Amygdala (tissue), 56 donors: ENCODE measurements around the gene DIAPH3.
A peak's percentile ranks its signal among the peaks of the same experiment; 100 is the strongest.
"Not testable (repeated sequence)": the region's sequence is repeated elsewhere in the genome, so short reads cannot be mapped to it uniquely, and the experiment has no call there.

Source experiments
- DNase-seq, 56 donors: peaks; one replicate each; lab custom pipeline; 2025; lab: John Stamatoyannopoulos, UW

The DIAPH3 gene

DNA sequence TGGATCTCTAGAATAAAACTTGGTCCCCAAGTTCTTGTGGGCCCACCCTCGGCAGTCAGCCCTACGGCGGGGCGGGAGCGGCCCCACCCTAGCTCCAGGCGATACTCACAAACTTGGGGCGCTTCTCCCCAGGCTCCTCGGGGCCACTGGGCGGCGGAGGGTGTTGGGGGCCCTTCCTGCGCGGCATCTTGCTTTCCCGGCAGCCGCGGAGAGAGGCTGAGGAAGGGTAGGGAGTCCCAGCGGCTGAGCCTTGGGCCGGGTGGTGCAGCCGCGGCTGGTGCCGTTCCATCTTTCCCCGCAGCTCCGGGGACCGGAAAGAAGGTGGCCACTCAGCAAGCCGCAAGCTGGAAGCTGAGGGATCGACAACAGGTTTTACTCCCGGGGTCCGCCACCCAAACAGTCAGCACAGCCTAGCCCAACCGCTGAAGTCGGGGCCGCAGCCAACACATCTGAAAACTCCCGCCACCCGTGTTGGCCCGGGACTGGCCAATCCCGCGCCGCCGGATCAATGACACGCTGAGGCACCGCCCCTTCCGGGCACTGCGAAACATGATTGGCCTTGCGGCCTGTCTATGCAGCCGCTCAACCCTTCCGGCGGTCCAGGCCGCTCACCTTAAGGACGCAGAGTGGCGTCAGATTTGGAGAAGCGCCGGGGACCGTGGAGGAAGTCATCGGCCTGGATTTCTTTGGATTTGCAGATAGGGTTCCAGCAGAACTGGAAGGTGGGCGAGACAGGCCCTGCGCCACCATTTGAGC is at the start of gene DIAPH3:
TSS of gene DIAPH3 (minus strand) at position 451 of the 756 bp plus-strand sequence. CDS start at position 289, 162 bp downstream.
- peak; percentile 50 to 97 (median 91) for DNase-seq

DNA sequence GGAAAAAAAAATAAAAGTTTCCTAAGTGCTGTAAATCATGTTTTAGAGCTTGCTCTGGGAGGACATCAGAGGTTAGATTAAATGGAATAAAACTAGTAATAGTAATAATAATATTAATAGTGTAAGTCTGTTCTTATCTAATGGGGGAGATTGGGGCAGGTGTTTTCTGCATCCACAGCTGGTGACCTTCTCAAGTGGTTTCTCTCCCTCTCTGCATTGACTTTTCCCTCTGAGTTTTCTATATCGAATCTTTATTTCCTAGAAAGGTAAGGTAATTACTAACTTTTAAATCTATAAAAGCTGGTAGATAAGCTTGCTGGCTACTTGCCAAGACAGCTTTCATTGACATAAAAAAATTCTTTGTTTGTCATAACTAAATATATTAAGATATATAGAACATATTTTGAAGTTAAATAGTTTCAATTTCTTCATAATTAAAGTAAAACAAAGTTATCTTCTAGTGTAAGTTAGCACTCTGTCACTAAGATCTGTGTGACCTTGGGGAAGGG is 49.6 kb upstream of the DIAPH3 start:
- no peak for DNase-seq

DNA sequence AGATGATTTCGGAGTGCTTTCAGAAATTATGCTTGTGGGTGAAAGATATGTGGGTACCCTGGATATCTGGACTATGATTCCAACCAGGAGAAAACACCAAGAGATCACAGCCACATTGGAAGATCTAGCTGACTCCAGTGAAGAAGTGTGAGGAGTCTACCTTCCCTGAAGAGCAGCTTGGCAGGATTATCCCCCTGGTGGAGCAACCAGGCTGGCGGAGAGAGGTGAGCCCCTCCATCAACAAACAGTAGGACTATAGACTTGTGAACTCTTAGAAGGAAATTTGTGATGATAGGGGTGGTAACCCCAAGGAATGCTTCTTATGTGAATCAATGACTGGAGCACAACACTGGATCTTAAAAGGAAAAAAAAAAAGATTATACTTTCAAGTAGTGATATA is 47.8 kb upstream of the DIAPH3 start:
- no peak for DNase-seq

GRCh38 chr13:60210510-60211330 is 47.0 kb upstream of the DIAPH3 start:
- DNase-seq = no peak

GRCh38 chr13:60205499-60205898 is 41.8 kb upstream of the DIAPH3 start:
- not testable (repeated sequence) for DNase-seq

DNA sequence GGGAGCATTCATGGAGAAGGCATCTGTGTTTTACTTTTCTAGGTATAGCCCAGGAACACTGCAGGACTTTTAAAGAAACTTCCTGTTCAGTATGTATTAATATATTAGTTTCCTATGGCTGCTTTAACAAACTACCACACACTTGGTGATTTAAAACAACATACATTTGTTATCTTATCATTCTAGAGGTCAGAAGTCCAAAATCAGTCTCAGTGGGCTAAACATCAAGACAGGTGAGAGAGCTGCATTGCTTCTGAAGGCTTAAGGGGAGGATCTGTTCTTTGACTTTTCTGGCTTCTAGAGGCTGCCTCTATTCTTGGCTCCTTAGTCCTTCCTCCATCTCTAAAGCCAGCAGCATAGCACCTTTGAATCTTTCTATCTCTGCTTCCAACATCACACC is 37.6 kb upstream of the DIAPH3 start:
- no peak for DNase-seq

GRCh38 chr13:60195893-60196292 is 32.2 kb upstream of the DIAPH3 start:
- not testable (repeated sequence) for DNase-seq

GRCh38 chr13:60182907-60183306 is 19.2 kb upstream of the DIAPH3 start:
- no peak for DNase-seq

DNA sequence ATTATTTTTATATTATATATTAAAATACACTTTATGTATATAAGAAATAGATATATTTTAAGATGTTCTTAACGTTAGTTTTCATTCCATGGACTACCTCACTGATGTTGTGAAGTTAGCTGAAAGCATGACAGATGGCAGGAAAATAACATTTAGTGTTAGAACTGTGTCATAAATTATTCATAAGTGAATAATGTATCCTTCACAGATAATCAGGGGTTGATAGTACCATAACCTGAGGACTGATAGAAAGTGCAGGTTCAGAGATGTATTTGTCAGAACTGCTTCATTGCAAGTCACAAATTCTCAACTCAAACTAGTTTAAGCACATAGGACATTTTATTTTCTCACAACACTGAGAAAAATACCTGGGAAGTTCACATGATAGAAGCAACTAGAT is 14.6 kb upstream of the DIAPH3 start:
- DNase-seq = no peak

GRCh38 chr13:60175571-60175970 is 11.8 kb upstream of the DIAPH3 start:
- DNase-seq = no peak

- DNase-seq = no peak
These were observed 10.4 kb upstream of the DIAPH3 start for GRCh38 chr13:60174113-60174512.

DNA sequence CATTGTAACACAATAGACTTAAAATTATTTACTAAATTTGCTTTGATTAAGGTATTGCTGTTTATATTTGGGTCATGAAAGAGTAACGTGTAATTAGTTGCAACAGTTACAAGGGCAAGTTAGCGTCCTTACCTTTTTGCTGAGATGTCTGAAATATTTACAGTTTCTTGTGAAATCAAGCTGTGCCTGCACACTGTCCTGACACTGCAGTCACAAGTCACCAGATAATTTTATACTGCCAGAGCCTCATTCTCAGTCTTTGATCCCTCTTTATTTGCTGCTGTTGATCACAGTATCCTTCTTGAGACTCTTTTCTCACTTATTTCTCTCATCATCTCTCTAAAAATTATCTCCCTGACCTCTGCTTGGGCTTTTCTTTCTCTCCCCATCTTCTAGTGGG is 8.4 kb upstream of the DIAPH3 start:
- DNase-seq = no peak

DNA sequence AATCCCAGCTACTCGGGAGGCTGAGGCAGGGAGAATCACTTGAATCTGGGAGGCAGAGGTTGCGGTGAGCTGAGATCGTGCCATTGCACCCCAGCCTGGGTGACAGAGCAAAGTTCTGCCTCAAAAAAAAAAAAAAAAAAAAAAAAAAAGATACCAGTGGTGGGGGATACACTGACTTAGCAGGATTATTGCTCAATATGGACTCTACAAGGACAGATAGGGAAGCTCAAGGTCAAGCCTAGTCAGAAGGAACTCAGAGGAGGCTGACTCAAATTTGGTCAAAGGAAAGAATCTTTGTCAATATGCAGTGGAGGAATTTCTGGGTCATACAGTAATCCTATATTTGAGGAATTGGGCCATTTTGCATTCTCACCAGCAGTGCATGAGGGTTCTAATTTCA is 6.7 kb upstream of the DIAPH3 start:
- DNase-seq = no peak

DNA sequence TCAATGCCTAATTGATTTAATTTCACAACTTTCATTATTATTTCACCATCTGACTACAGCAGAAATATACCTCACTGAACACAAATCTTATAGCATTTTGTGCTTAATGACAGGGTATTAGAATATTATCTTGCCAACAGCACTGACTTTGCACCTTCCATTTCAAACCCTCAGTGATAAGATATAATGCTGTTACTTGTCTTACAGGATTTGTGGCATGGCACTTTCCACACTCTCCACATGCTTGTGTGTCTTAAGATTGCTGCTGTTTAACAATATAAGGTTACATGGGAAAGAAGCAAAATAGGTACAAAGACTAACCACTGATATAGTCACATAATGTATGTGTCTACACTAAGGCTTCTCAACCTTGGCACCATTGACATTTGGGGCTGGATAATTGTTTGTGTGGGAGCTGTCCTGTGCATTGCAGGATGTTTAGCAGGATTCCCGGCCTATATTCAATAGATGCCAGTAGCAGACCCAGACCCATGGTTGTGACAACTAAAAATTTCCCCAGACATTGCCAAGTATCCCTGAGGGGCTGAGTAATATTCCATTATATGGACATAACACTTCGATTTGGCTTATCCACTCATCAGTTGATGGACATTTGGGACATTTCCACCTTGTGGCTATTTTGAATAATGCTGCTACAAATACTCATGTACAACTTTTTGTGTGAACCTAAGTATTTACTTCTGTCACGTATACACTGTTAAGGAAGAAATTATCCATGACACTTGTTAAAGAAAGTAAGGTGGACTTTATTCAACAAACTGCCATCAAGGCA is 5.7 kb upstream of the DIAPH3 start:
- no peak for DNase-seq

DNA sequence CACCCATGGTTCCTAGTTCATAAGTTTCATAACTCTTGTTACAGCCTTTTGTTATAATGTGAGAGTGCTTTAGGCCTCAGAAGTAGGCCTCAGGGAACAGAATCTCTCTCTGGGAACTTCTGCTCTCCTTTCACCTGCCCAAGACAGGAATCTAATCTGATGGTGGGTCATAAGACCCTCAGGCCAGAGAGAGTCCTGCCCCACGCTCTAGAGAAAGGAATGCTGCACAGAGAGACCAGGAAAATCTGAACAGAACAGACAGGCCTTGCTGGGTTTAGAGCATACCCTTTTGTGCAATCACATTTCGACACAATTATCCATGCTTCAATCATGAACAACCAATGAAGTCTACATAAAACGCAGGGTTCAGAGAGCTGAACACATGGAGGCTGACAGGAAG is 3.4 kb upstream of the DIAPH3 start:
- DNase-seq = no peak

DNA sequence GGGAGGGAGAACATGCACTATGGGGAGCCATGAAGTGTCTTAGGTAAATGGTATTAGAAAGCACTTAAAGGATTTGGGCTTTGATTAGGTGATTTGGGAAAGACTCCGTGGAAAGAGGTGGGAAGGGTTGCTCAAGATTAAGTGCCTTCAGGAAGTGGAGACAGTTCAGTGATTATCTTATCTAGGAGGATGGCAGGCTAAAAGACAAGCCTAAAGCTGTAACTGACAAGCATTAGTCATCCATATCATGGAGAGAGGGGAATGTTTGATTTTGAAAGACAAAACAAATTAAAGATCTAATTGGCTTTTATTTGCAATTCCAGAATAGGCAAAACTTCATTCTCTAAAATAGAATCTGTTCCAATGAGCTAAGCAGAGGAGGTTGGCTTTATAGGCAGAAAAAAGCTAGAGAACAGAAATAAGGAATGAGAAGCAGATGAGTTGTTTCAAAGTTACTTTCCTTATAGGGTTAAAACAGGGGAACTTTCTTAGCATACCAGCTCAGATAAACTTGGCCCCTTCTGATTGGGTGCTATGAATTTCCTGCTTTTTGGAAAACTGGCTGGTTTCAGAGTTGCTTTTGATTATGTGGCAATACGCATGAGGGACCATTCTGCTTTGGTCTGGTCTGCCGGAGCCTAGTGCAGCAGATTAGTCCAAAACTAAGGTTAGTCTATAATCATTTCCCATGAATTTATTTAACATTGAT is 1.8 kb upstream of the DIAPH3 start:
- DNase-seq = no peak

DNA sequence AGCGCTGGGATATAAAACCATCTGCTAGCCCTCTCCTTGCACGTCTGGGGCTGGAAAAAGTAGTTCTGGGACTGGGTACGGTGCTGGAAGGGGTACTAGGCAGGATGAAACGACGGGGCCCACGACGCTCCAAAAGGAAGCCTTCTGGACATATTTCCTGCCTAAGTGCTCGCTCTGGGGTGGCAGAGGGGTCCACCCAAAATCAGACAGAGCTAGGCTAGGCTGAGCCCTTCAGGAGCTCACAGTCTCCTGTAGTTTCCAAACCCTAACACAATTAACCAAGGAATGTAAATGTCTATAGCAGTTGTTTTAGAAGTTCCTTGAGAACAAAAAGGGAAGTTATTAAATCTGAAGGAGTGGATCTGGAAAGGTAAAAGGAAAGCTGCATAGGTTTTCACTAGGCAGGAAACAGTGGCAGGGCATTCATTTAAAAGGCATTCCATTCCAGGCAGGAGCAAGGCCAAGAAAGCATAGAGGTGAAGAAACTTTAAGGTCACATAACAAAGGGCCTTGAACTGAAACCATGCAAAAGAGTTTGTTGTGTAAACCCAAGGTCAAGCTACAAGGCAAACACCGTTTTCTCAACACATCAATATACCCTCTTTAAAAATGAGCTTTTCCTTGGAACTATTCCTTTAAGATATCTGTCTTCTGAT is 634 bp upstream of the DIAPH3 start:
- DNase-seq = peak in 1 of 56 donors; percentile 1

- no peak for DNase-seq
These were observed 1.6 kb downstream of the DIAPH3 start for GRCh38 chr13:60162096-60162495.

GRCh38 chr13:60158321-60158801 is 5.4 kb downstream of the DIAPH3 start:
- no peak for DNase-seq
